ENCODE data around the gene DPYSL3.

DNA sequence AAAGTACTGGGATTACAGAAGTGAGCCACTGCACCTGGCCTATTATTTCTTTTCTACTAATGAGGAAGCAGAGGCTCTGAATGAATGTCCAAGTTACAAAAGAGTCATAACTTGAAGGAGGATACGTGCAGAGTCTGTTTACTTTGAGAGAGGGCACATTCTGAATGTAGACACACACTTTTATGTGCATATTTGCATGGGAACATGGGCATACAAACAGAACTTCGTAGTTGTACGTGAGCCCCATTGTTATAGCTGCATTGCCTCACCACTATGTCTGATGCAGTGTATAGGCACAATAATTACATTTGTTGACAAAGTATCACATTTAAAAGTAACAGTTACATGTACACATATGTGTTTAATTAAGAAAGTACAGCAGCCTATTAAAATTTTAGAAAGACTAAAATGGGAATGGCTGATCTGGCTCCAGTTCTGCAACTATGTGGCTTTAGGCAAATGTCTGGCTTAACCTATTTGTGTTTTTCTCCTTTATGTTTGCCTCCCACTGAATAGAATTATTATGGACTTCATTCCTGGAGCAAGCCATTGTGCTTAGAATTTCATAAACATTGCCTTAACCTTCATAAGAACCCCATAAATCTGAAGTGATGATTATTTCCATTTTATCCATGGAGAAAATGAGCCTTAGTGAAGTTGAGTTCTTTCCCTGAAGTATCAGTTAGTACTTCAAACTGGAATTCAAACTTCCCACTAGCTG, 3.0 kb upstream of the DPYSL3 start:
- TF ChIP-seq GATA2 (IDR thresholded peaks at IDR 0.05; ENCODE audit: low read depth, low read length), result no peak
- TF ChIP-seq GATA3 (IDR thresholded peaks at IDR 0.05; ENCODE audit: low read depth, low read length), result no peak
